Right cardiac atrium (tissue), 5 donors: ENCODE measurements around the gene NCKAP5. TPM values are rescaled to one million over a fixed set of nuclear protein-coding genes. Genes with fewer than 3 reads are reported as not detected.

Source experiments
- ATAC-seq, 2 donors: fragments of 200-7000 bp; cut with Tn5 transposase; one replicate each; pipeline versions ENCODE4 v1.8.0 to v1.9.1; 2020; ENCODE audit warnings: moderate library complexity in 2 of 2, mild to moderate bottlenecking in 1 of 2
- DNase-seq, 3 donors: peaks; one replicate each; pipeline ENCODE4 v3.0.0-alpha.2; 2020
- H3K27ac ChIP-seq: one replicate; pipeline ENCODE4 v1.5.1; 2013; ENCODE audit warnings: mild to moderate bottlenecking, low read length, control low read depth, moderate library complexity
- H3K27me3 ChIP-seq: one replicate; pipeline ENCODE4 v1.6.1; 2013; ENCODE audit not compliant: control insufficient read depth, insufficient read depth
- H3K4me1 ChIP-seq: one replicate; pipeline ENCODE4 v1.6.1; 2013; ENCODE audit warnings: low read length; ENCODE audit not compliant: control insufficient read depth, insufficient read depth
- H3K4me3 ChIP-seq: one replicate; pipeline ENCODE4 v1.5.1; 2013; ENCODE audit warnings: low read length, control low read depth
- H3K9me3 ChIP-seq: one replicate; pipeline ENCODE4 v1.6.1; 2013; ENCODE audit warnings: low read length; ENCODE audit not compliant: control insufficient read depth
- WGBS: extraction: QIAGEN DNeasy Blood & Tissue Kit; methylation state at CpG from one replicate; pipeline ENCODE4 v1.1.7; 2013; 5-methylcytosine and 5-hydroxymethylcytosine counted together
- intact Hi-C, 4 donors: fragments of 100-400 bp; cut with DNase I; formaldehyde crosslinking; loops; one replicate each; pipeline versions ENCODE4 v1.11.0 to v1.14.0; 2022 to 2023
- polyA plus RNA-seq: library from polyadenylated mRNA; stranded (reverse); fragments of 200-250 nt; gene quantifications from one replicate; pipeline ENCODE4 v1.2.3, GENCODE V29; 2013
- total RNA-seq, 4 donors: library from RNA; stranded (reverse); fragmentation: NEBNext Ultra II Directional; extraction: Animal tissue kit (Norgen Biotek cat#: 25700); gene quantifications; one replicate each; pipeline ENCODE4 v1.2.1, GENCODE V29; 2021
- donor health status: healthy with polysubstance abuse.
- donor health status: DM: no; HTN: yes; CAD: no.
- donor health status: DM: no; HTN: no; CAD: no.
- donor health status: DM: no; HTN: yes; CAD: no; lungs with severe emphysema.
- donor health status: DM: yes; HTN: yes; CAD: no.

The NCKAP5 gene
- total and polyA plus RNA-seq, 5 donors = 3.8 to 11.1 (median 7.3) TPM

GRCh38 chr2:133411101-133411500, 157.2 kb downstream of the NCKAP5 start:
- no peaks in the 10 kb centered on the region for H3K9me3 ChIP-seq
- H3K27me3 ChIP-seq = no peaks in the 10 kb centered on the region
- 88% methylated on average over 5 of the region's 5 CpGs for WGBS
- DNase-seq (no peak), ATAC-seq (no peak)
- H3K27ac ChIP-seq = no peak overlapping the region
- intact Hi-C loops = no loop called here
- H3K4me1 ChIP-seq = peaks cover 4% of the 10 kb centered on the region
- no peak overlapping the region for H3K4me3 ChIP-seq

GRCh38 chr2:133409581-133410285, 158.5 kb downstream of the NCKAP5 start:
- intact Hi-C loops = no loop called here
- ATAC-seq (no peak), DNase-seq (no peak)
- Histone ChIP-seq H3K27me3 (no peaks in the 10 kb centered on the region), H3K4me1 (no peaks in the 10 kb centered on the region), H3K9me3 (no peaks in the 10 kb centered on the region), H3K4me3 (no peak overlapping the region), H3K27ac (no peak overlapping the region)
- 82% methylated on average over 5 of the region's 5 CpGs for WGBS

GRCh38 chr2:133408671-133409070, 159.6 kb downstream of the NCKAP5 start:
- Histone ChIP-seq H3K4me3 (no peak overlapping the region), H3K27me3 (no peaks in the 10 kb centered on the region), H3K27ac (no peak overlapping the region), H3K9me3 (no peaks in the 10 kb centered on the region), H3K4me1 (no peaks in the 10 kb centered on the region)
- intact Hi-C loops = no loop called here
- ATAC-seq (no peak), DNase-seq (no peak)
- 74% methylated on average over 1 of the region's 1 CpG for WGBS

GRCh38 chr2:133407341-133407740, 160.9 kb downstream of the NCKAP5 start:
- WGBS = 83% methylated on average over 8 of the region's 8 CpGs
- ATAC-seq = no peak
- Histone ChIP-seq H3K4me1 (no peaks in the 10 kb centered on the region), H3K27ac (no peak overlapping the region), H3K27me3 (no peaks in the 10 kb centered on the region), H3K4me3 (no peak overlapping the region), H3K9me3 (no peaks in the 10 kb centered on the region)
- no peak for DNase-seq
- intact Hi-C loops = no loop called here

- DNase-seq (no peak), ATAC-seq (no peak)
- Histone ChIP-seq H3K4me3 (no peak overlapping the region), H3K27ac (no peak overlapping the region), H3K27me3 (no peaks in the 10 kb centered on the region), H3K9me3 (no peaks in the 10 kb centered on the region), H3K4me1 (no peaks in the 10 kb centered on the region)
- 82% methylated on average over 4 of the region's 4 CpGs for whole genome bisulfite sequencing
- intact Hi-C loops = no loop called here
Measured at GRCh38 chr2:133405252-133405651, 163.0 kb downstream of the NCKAP5 start.

- Histone ChIP-seq H3K4me3 (no peak overlapping the region), H3K27me3 (no peaks in the 10 kb centered on the region), H3K4me1 (no peaks in the 10 kb centered on the region), H3K27ac (no peak overlapping the region), H3K9me3 (no peaks in the 10 kb centered on the region)
- no peak for DNase-seq
- WGBS = 95% methylated on average over 2 of the region's 2 CpGs
- intact Hi-C loops = no loop called here
- ATAC-seq = no peak
Measured at GRCh38 chr2:133400411-133400810, 167.9 kb downstream of the NCKAP5 start.

GRCh38 chr2:133393895-133394294, 174.4 kb downstream of the NCKAP5 start:
- no peak overlapping the region for H3K4me3 ChIP-seq

GRCh38 chr2:133390156-133390555, 178.1 kb downstream of the NCKAP5 start:
- no peaks in the 10 kb centered on the region for H3K9me3 ChIP-seq
- DNase-seq = no peak
- H3K27ac ChIP-seq = no peak overlapping the region
- intact Hi-C loops = no loop called here
- WGBS = 85% methylated on average over 4 of the region's 4 CpGs
- no peaks in the 10 kb centered on the region for H3K4me1 ChIP-seq
- H3K4me3 ChIP-seq = no peak overlapping the region
- no peak for ATAC-seq
- no peaks in the 10 kb centered on the region for H3K27me3 ChIP-seq

More at GRCh38 chr2:133393895-133394294, 174.4 kb downstream of the NCKAP5 start:
- Histone ChIP-seq H3K9me3 (no peaks in the 10 kb centered on the region), H3K4me1 (no peaks in the 10 kb centered on the region), H3K27ac (no peak overlapping the region), H3K27me3 (no peaks in the 10 kb centered on the region)
- ATAC-seq (no peak), DNase-seq (no peak)
- 73% methylated on average over 1 of the region's 1 CpG for WGBS
- intact Hi-C loops = no loop called here

GRCh38 chr2:133389569-133389968, 178.7 kb downstream of the NCKAP5 start:
- DNase-seq (no peak), ATAC-seq (no peak)
- no peak overlapping the region for H3K4me3 ChIP-seq
- 82% methylated on average over 5 of the region's 5 CpGs for WGBS
- no peaks in the 10 kb centered on the region for H3K4me1 ChIP-seq
- no peaks in the 10 kb centered on the region for H3K27me3 ChIP-seq
- H3K27ac ChIP-seq = no peak overlapping the region
- intact Hi-C loops = no loop called here
- H3K9me3 ChIP-seq = no peaks in the 10 kb centered on the region

- Histone ChIP-seq H3K4me3 (no peak overlapping the region), H3K9me3 (no peaks in the 10 kb centered on the region), H3K27me3 (no peaks in the 10 kb centered on the region), H3K27ac (no peak overlapping the region), H3K4me1 (no peaks in the 10 kb centered on the region)
- ATAC-seq = no peak
- intact Hi-C loops = no loop called here
- DNase-seq = no peak
Measured at GRCh38 chr2:133382566-133382965, 185.7 kb downstream of the NCKAP5 start.

GRCh38 chr2:133380991-133381390, 187.3 kb downstream of the NCKAP5 start:
- H3K9me3 ChIP-seq = no peaks in the 10 kb centered on the region
- DNase-seq (no peak), ATAC-seq (no peak)
- WGBS = 58% methylated on average over 3 of the region's 3 CpGs
- no peaks in the 10 kb centered on the region for H3K27me3 ChIP-seq
- no peak overlapping the region for H3K4me3 ChIP-seq
- H3K27ac ChIP-seq = no peak overlapping the region
- no peaks in the 10 kb centered on the region for H3K4me1 ChIP-seq
- intact Hi-C loops = no loop called here
